Daoy (cell line): ENCODE data around the gene SLC2A6. TPM values are rescaled to one million over a fixed set of nuclear protein-coding genes. Genes with fewer than 3 reads are reported as not detected.

Experiments
- DNase-seq: peaks from one replicate; pipeline ENCODE4 v3.0.0-alpha.2; 2015; ENCODE audit warnings: low read depth
- total RNA-seq: library from RNA; depleted of rRNA; stranded (reverse); fragments of >200 nt; shearing (Covaris generic); gene quantifications from 2 replicates; pipeline ENCODE4 v1.2.3, GENCODE V29; 2014; rRNA removed

SLC2A6 gene
- total RNA-seq, 1 experiment from 2014 or later = 29.2 TPM

GRCh38 chr9:133440874-133441273 is 38.0 kb downstream of the SLC2A6 start:
- no peak for DNase-seq

DNA sequence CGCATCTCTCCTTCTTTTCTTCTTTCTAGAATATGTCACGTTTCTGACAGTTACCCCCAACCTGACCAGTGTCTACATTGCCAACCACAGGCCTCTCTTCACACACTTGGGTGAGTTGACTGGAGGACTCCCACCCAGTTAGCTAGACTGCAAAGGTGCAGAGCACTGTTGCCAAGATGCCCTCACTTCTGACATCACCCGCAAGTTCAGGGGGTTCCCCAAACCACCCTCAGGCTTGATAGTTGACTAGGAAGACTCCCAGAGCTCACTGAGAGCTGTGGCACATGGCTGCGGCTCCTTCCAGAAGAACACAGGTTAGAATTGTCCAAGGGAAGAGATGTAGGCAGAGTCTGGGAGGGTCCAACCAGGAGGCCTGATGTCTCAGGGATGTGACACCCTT is 39.6 kb downstream of the SLC2A6 start:
- DNase-seq = no peak

GRCh38 chr9:133437753-133438531 is 41.0 kb downstream of the SLC2A6 start:
- DNase-seq = no peak

DNA sequence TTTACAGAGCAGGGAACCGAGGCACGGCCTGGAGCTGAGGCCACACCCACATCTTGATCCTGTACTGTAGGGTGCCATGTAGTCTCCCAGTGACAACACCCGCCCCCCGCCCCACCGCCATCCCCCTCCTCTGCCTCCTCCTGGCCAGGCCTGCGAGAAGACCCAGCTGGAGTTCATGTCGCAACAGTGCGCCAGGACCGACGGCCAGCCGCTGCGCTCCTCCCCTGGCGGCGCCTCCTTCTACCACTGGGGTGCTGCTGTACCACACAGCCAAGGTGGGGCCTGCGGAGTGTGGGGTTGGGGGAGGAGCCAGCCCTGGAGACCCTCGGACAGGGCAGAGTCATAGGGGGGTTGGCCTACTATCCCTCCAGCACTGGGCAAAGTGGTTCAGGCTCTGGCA is 42.2 kb downstream of the SLC2A6 start:
- no peak for DNase-seq

- no peak for DNase-seq
Measured at GRCh38 chr9:133433351-133433843, 45.5 kb downstream of the SLC2A6 start.

DNA sequence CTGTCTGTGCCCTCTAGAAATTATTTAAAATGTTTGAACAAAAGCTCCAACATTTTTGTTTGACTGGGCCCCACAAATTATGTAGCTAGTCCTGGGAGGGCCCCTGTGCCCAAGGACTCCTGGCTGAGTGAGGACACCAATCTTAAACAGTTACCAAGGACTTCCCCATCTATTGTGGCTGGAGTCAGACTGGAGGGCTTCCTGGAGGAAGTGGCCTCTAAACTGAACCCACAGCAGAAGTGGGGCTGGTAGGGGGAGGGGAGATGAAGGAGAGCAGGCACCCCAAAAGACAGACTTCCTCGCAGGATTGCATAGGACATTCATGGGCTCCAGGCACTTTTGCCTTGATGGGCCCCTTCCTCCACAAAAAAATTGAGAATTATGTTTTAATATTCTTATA is 48.7 kb downstream of the SLC2A6 start:
- DNase-seq = no peak

- DNase-seq = no peak
Measured at GRCh38 chr9:133429641-133430161, 49.2 kb downstream of the SLC2A6 start.

- DNase-seq = no peak
Measured at GRCh38 chr9:133429214-133429613, 49.7 kb downstream of the SLC2A6 start.

- peak; percentile 42 for DNase-seq
Measured at GRCh38 chr9:133428617-133429101, 50.2 kb downstream of the SLC2A6 start.

DNA sequence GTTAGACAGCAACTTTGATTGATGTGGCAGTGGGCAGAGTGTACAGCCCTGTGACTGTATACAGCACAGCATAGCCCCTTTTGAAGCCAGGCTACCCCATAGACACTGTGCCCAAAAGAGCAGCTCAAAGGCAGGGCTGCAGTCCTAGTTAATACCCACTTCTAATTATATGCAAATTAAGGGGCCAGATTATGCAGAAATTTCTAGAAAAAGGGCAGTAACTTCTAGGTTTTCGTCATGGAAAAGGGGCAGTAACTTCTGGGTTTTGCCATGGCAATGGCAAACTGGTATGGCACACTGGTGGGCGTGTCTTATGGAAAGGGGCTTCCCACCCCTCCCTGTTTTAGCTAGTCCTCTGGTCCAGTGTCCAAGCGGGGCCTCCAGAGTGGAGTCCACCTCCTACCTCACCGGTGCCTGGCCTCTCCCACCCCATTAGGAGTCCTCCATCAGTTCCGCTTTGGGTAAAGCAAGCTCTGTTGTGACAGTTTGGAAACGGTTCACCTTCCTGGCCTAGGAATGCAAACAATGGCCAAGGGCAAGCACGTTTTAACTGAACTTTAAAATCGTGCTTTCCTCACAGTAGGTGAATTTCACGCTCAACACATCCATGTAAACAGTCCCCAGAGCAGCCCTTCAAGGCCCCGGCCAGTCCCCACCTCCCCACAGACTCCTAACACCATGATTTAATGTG is 51.1 kb downstream of the SLC2A6 start:
- no peak for DNase-seq

DNA sequence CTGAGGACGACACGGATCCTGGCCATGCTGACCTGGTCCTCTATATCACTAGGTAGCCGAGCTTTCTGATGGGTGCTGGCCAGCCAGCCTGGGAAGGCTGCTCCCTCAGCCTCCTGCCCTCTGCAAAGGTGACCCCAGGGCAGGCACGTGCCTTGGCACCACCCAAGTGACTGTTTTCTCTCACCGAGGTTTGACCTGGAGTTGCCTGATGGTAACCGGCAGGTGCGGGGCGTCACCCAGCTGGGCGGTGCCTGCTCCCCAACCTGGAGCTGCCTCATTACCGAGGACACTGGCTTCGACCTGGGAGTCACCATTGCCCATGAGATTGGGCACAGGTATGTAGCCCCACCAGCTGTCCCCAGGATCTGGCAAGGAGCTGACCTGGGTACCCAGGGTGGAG is 52.9 kb downstream of the SLC2A6 start:
- DNase-seq = no peak

GRCh38 chr9:133425049-133425632 is 53.8 kb downstream of the SLC2A6 start:
- DNase-seq = no peak

GRCh38 chr9:133424187-133424586 is 54.7 kb downstream of the SLC2A6 start:
- DNase-seq = no peak

GRCh38 chr9:133423216-133423615 is 55.7 kb downstream of the SLC2A6 start:
- DNase-seq = no peak

DNA sequence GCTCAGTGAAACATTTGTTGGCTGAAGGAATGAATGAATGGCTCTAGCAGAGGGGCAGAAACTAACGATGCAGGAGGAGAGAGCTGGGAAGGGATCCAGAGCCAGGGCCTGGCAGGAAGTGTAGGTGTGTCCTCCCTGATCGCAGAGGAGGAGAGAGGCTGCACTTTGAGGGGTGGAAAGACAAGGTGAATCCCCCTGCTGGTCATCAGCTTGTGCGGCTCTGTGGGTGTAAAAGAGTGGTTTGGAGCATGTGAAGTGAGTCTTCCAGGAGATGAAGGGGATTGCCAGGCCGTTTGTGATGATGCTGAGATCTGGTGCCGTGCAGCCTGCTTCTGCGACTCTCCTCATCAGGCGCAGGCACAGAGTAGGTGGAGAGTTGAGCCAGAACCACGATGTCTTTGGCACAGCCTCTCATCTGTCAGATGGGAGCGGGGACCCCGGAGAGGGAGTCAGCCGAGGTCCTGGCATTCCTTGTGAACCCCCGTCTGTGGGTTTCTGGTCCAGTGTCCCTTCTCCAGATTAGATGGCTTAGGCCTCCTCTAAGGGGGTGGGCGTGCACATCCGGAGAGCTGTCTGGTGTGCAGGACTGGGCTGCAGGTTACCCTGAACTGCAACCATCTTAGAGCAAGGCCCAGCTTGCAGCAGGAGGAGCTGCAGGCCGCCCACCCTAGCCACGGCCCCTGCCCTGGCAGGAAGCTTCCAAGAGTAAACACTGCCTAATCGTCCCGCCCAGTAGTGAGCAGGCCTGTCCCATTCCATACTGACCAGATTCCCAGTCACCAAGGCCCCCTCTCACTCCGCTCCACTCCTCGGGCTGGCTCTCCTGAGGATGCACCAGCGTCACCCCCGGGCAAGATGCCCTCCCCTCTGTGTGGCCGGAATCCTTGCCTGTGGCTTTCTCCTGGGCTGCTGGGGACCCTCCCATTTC is 57.0 kb downstream of the SLC2A6 start, which contains the start of gene ADAMTS13:
Gene ADAMTS13 (plus strand): TSS at position 753 of the 928 bp plus-strand sequence. CDS start 77 bp downstream, at position 830.
- DNase-seq = peak; percentile 49

Other genes starting within 250 kb of the SLC2A6 start
- gene ABO, start 203.9 kb downstream of the SLC2A6 start, total RNA-seq = not detected in 2 replicates
- gene SURF6, start 142.9 kb downstream of the SLC2A6 start, total RNA-seq = 33.6 and 52.9 TPM in 2 replicates
- 22.0 and 28.2 TPM in 2 replicates for gene MED22, start 131.0 kb downstream of the SLC2A6 start, total RNA-seq
- gene RPL7A, start 130.9 kb downstream of the SLC2A6 start, total RNA-seq = 4,321 and 4,992 TPM in 2 replicates
- gene SURF1, start 122.6 kb downstream of the SLC2A6 start, total RNA-seq = 46.4 and 57.8 TPM in 2 replicates
- gene SURF2, start 122.5 kb downstream of the SLC2A6 start, total RNA-seq = 56.2 and 82.3 TPM in 2 replicates
- gene SURF4, start 103.0 kb downstream of the SLC2A6 start, total RNA-seq = 477 and 493 TPM in 2 replicates
- gene STKLD1, start 102.7 kb downstream of the SLC2A6 start, total RNA-seq = 0.17 and 1.6 TPM in 2 replicates
- gene REXO4, start 61.1 kb downstream of the SLC2A6 start, total RNA-seq = 30.4 and 32.8 TPM in 2 replicates
- gene ADAMTS13, start 56.7 kb downstream of the SLC2A6 start, total RNA-seq = 0.27 and 1.3 TPM in 2 replicates
- gene CACFD1, start 19.1 kb downstream of the SLC2A6 start, total RNA-seq = 2.6 and 3.8 TPM in 2 replicates
- not detected in 2 replicates for gene MYMK, start 45.9 kb upstream of the SLC2A6 start, total RNA-seq
- 0.03 TPM in 1 of 2 replicates, not detected in the other for gene ADAMTSL2, start 55.6 kb upstream of the SLC2A6 start, total RNA-seq
- not detected in 2 replicates for gene FAM163B, start 130.3 kb upstream of the SLC2A6 start, total RNA-seq
- gene DBH, start 157.3 kb upstream of the SLC2A6 start, total RNA-seq = not detected in 2 replicates